T-helper 22 cell (primary cell): ENCODE results near the gene DPP6.

ENCODE experiments used
- DNase-seq: peaks from one replicate; pipeline ENCODE4 v3.0.0-alpha.2; 2020; ENCODE audit warnings: low read depth

The DPP6 gene

GRCh38 chr7:154232700-154233099 lies 180.5 kb downstream of the DPP6 start:
- no peak for DNase-seq

GRCh38 chr7:154241988-154242387 lies 189.8 kb downstream of the DPP6 start:
- DNase-seq = no peak

GRCh38 chr7:154242709-154243108 lies 190.5 kb downstream of the DPP6 start:
- no peak for DNase-seq

GRCh38 chr7:154252046-154252445 lies 199.8 kb downstream of the DPP6 start:
- DNase-seq = no peak

GRCh38 chr7:154253810-154254209 lies 201.6 kb downstream of the DPP6 start:
- no peak for DNase-seq

- DNase-seq = no peak
Measured at GRCh38 chr7:154255324-154255723, 203.1 kb downstream of the DPP6 start.

- no peak for DNase-seq
Measured at GRCh38 chr7:154256150-154256549, 204.0 kb downstream of the DPP6 start.

GRCh38 chr7:154259396-154259795 lies 207.2 kb downstream of the DPP6 start:
- DNase-seq = no peak

GRCh38 chr7:154287356-154287755 lies 235.2 kb downstream of the DPP6 start:
- no peak for DNase-seq

- no peak for DNase-seq
Measured at GRCh38 chr7:154289119-154289518, 236.9 kb downstream of the DPP6 start.

GRCh38 chr7:154296443-154296842 lies 244.2 kb downstream of the DPP6 start:
- DNase-seq = no peak

GRCh38 chr7:154299736-154300135 lies 247.5 kb downstream of the DPP6 start:
- no peak for DNase-seq

- DNase-seq = no peak
Measured at GRCh38 chr7:154302380-154302779, 250.2 kb downstream of the DPP6 start.

GRCh38 chr7:154304231-154304630 lies 252.0 kb downstream of the DPP6 start:
- DNase-seq = no peak

- no peak for DNase-seq
Measured at GRCh38 chr7:154304740-154305700, 252.8 kb downstream of the DPP6 start.

- DNase-seq = no peak
Measured at GRCh38 chr7:154306036-154306435, 253.8 kb downstream of the DPP6 start.

- no peak for DNase-seq
Measured at GRCh38 chr7:154308928-154309327, 256.7 kb downstream of the DPP6 start.

GRCh38 chr7:154310114-154310513 lies 257.9 kb downstream of the DPP6 start:
- no peak for DNase-seq

- DNase-seq = no peak
Measured at GRCh38 chr7:154324196-154324595, 272.0 kb downstream of the DPP6 start.

GRCh38 chr7:154326421-154326820 lies 274.2 kb downstream of the DPP6 start:
- no peak for DNase-seq

GRCh38 chr7:154330318-154330717 lies 278.1 kb downstream of the DPP6 start:
- no peak for DNase-seq

GRCh38 chr7:154332811-154333580 lies 280.8 kb downstream of the DPP6 start:
- no peak for DNase-seq

GRCh38 chr7:154336295-154336694 lies 284.1 kb downstream of the DPP6 start:
- no peak for DNase-seq
